GM12801 (cell line): Measurements from ENCODE around the gene ARAP1.

Experiments used
- TF ChIP-seq, protein P1 (sequence below): IDR thresholded peaks from one replicate; pipeline ENCODE4 v1.5.1; 2011; ENCODE audit warnings: control low read depth; ENCODE audit not compliant: insufficient read length; ENCODE audit errors: extremely low read depth

ARAP1 gene

DNA sequence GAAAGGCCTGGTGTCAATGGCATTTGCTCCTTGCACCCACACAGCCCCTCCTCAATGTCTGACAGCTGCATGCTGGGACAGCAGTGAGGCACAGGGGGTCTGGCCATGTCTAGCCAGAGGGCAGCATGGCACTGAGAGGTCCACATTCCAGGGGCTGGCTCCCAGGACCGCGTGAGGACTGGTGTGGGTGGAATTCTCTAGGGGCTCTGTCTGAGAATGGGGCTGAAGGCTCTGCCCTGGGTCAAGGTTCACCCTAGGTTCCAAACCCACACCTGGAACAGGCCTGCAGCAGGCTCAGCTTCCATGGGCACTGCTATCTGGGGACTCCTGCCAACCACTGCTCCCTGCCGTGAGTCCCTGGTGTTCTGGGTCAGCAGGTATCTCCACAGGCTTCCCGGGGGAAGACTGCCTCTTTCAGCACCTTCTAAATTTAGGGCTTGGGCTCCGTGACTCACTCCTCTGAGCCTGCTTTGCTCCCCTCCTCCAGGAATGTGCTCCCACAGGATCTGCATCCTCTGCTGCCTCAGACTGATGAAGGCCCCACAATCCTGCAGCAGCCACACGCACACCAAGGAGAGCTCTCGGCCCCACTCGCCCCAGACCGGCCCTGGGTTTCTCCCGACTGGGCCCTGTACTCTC, 37.4 kb upstream of the ARAP1 start:
- TF ChIP-seq, protein P1, sequence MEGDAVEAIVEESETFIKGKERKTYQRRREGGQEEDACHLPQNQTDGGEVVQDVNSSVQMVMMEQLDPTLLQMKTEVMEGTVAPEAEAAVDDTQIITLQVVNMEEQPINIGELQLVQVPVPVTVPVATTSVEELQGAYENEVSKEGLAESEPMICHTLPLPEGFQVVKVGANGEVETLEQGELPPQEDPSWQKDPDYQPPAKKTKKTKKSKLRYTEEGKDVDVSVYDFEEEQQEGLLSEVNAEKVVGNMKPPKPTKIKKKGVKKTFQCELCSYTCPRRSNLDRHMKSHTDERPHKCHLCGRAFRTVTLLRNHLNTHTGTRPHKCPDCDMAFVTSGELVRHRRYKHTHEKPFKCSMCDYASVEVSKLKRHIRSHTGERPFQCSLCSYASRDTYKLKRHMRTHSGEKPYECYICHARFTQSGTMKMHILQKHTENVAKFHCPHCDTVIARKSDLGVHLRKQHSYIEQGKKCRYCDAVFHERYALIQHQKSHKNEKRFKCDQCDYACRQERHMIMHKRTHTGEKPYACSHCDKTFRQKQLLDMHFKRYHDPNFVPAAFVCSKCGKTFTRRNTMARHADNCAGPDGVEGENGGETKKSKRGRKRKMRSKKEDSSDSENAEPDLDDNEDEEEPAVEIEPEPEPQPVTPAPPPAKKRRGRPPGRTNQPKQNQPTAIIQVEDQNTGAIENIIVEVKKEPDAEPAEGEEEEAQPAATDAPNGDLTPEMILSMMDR, result no peak

- TF ChIP-seq, protein P1, result no peak
Measured at GRCh38 chr11:72788241-72788640, 36.0 kb upstream of the ARAP1 start.

DNA sequence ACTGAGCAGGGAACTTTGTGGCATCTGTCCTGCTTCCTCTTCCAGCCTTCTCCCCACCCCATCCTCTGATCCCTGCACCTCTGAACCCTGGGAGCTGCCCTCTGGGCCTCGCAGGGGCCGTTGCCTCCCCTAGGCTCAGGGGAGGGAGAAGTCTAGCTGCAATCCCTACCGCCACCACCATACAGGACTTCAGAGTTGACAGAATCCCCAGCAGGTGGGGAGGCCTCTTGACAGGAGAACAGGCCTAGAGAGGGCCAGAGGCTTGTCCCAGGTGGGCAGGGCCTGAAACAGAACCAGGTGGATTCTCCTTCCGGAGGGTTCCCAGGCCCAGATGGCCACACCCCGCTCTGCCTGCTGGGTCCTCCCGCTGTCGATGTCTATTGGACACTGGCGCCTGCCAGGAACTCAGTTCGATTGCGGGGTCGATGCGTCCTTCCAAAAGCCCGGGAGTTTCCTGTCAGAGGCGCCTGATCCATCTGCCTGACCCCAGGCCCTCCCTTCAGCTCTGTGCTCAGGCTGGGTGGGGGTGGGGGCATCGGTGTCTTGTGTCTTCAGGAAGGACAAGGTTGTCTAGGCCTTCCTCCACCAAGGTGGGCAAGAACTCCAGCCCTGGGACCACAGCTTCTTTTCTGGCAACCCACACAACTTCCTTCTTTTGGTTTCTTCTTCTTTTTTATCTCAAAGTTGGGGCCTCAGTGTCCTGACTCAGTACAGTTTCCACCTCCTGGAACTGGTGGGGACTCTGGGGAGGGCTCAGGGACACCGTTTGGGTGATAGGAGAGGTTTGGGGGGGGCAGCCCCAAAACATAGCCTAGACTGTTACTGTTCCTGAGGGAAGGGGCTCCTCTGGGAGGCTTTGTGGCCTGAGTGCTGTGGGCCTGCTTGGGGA, 35.3 kb upstream of the ARAP1 start:
- TF ChIP-seq, protein P1, result no peak

GRCh38 chr11:72786305-72787215, 34.4 kb upstream of the ARAP1 start:
- TF ChIP-seq, protein P1, result no peak

DNA sequence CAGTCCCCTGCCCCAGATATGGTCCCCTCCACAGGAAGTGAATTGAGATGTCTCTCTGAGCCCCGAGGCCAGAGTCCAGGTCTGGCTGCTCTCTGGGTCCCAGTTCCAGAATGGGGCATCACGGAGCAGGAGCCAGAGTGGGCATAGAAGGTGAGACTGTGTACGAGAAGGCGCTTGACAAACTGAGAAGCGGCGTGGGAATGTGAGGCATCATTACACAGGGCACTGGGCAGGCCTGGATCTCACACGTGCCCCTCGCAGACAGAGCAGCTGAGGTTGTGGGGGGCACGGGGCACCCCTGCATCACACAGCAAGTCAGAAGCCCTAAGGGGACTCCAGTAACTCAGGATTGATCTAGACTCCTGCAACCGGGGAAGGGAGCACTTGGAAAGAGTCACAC, 32.5 kb upstream of the ARAP1 start:
- TF ChIP-seq, protein P1, result no peak

DNA sequence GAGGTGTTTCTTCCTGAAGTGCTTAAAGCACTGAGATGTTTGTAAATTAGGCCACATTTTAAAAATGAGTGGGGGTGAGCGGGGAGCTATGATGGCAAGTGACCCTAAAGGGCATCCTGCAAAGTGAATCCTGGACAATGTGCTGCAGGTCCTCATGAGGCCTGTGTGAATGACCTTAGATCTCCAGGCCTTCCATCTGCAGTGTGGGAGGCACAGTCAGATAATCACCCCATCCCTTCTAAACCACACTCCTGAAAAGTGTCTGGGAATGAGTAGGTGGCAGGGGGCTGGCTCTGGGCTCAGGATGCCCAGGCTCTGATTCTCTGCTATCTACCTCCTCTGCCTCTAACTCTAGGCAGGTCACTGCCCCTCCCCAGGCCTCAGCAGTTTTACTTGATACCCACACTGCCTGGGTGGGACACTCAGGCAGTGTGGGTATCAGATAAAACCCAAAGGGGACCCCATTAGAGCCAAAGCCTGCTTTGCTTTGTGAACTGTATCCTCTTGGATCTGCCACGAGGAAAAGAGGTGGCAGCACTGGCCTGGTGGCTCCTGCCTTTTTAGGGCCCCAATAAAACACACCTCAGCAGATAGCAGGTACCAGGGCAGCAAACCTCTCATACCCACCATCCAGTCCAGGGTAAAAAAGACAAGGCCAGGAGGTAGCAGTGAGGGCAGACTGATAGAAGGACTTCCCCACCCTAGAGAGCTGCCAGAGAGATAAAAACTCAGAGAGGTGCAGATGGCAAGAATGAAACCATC, 31.1 kb upstream of the ARAP1 start:
- TF ChIP-seq, protein P1, result no peak
